Sciatic nerve (tissue), 2 donors: ENCODE data around the gene INTS3. TPM values are rescaled to one million over a fixed set of nuclear protein-coding genes. Genes with fewer than 3 reads are reported as not detected.

ENCODE experiments used
- ATAC-seq: fragments of 200-7000 bp; cut with Tn5 transposase; one replicate; pipeline ENCODE4 v1.9.1; 2020; ENCODE audit warnings: mild to moderate bottlenecking, moderate library complexity
- DNase-seq: peaks from one replicate; pipeline ENCODE4 v3.0.0-alpha.2; 2020; ENCODE audit warnings: low spot score
- intact Hi-C: fragments of 100-400 bp; cut with DNase I; formaldehyde crosslinking; loops from one replicate; pipeline ENCODE4 v1.14.2; 2022
- microRNA-seq: library from miRNA; unstranded; fragments of <30 nt; microRNA quantifications from one replicate; pipeline ENCODE4 v1.2.0, GENCODE V29; 2020
- total RNA-seq: library from RNA; stranded (reverse); fragmentation: NEBNext Ultra II Directional; extraction: Animal tissue kit (Norgen Biotek cat#: 25700); gene quantifications from one replicate; pipeline ENCODE4 v1.2.1, GENCODE V29; 2021
- donor health status: DM: no; HTN: no; CAD: no.
- donor health status: DM: no; HTN: no; CAD: no.

Gene INTS3
- total RNA-seq, 1 donor from 2014 or later = 72.4 TPM

GRCh38 chr1:153804112-153804511 is 76.3 kb downstream of the INTS3 start:
- ATAC-seq = no peak
- DNase-seq = no peak
- intact Hi-C loops = no loop called here

- no peak for DNase-seq
Observed at GRCh38 chr1:153805042-153805745, 77.3 kb downstream of the INTS3 start.

GRCh38 chr1:153805886-153806719 is 78.3 kb downstream of the INTS3 start:
- intact Hi-C loops = no loop called here
- no peak for DNase-seq
- ATAC-seq = peak; percentile 20

More at GRCh38 chr1:153805042-153805745, 77.3 kb downstream of the INTS3 start:
- intact Hi-C loops = no loop called here
- ATAC-seq = peak; percentile 82

GRCh38 chr1:153816283-153816889 is 88.5 kb downstream of the INTS3 start:
- DNase-seq = no peak
- peak; percentile 57 for ATAC-seq
- intact Hi-C loops = loop anchor here (10.0 kb wide), 2 partner anchors 128 to 448 kb away; partner anchors contain the start of gene DENND4B

- DNase-seq (no peak), ATAC-seq (no peak)
- intact Hi-C loops = loop anchor here (10.0 kb wide), 2 partner anchors 126 to 446 kb away; partner anchors contain the start of gene DENND4B
Observed at GRCh38 chr1:153818876-153819275, 91.0 kb downstream of the INTS3 start.

Small RNA genes within 50 kb of the gene (microRNA-seq; reads per million reads assigned to microRNA genes)
- not detected for gene MIR8083

Other genes starting within 250 kb of the INTS3 start
- gene S100A6, start 192.1 kb upstream of the INTS3 start, total RNA-seq = 1,022 TPM
- not detected for gene S100A5, start 187.1 kb upstream of the INTS3 start, total RNA-seq
- gene S100A4, start 182.2 kb upstream of the INTS3 start, total RNA-seq = 258 TPM
- not detected for gene S100A3, start 178.8 kb upstream of the INTS3 start, total RNA-seq
- gene S100A2, start 162.2 kb upstream of the INTS3 start, total RNA-seq = 3.5 TPM
- gene S100A16, start 114.9 kb upstream of the INTS3 start, total RNA-seq = 58.4 TPM
- gene S100A14, start 111.7 kb upstream of the INTS3 start, total RNA-seq = 0.49 TPM
- gene S100A13, start 100.5 kb upstream of the INTS3 start, total RNA-seq = 112 TPM
- 99.7 TPM for gene S100A1, start 99.6 kb upstream of the INTS3 start, total RNA-seq
- gene CHTOP, start 94.0 kb upstream of the INTS3 start, total RNA-seq = 66.3 TPM
- 30.2 TPM for gene SNAPIN, start 69.3 kb upstream of the INTS3 start, total RNA-seq
- 73.5 TPM for gene ILF2, start 57.1 kb upstream of the INTS3 start, total RNA-seq
- gene NPR1, start 49.4 kb upstream of the INTS3 start, total RNA-seq = 34.1 TPM
- gene SLC27A3, start 47.4 kb downstream of the INTS3 start, total RNA-seq = 38.0 TPM
- gene GATAD2B, start 194.9 kb downstream of the INTS3 start, total RNA-seq = 59.6 TPM
- gene DENND4B, start 218.7 kb downstream of the INTS3 start, total RNA-seq = 78.9 TPM
- 58.1 TPM for gene CRTC2, start 230.6 kb downstream of the INTS3 start, total RNA-seq
- 73.9 TPM for gene SLC39A1, start 235.5 kb downstream of the INTS3 start, total RNA-seq
- gene CREB3L4, start 239.9 kb downstream of the INTS3 start, total RNA-seq = 11.8 TPM
- gene JTB, start 249.6 kb downstream of the INTS3 start, total RNA-seq = 72.8 TPM